Left lung (tissue), 14 donors: ENCODE results near the gene TANC1. TPM values are rescaled to one million over a fixed set of nuclear protein-coding genes. Genes with fewer than 3 reads are reported as not detected.

ENCODE experiments used
- ATAC-seq: fragments of 200-7000 bp; cut with Tn5 transposase; one replicate; pipeline ENCODE4 v1.9.1; 2020; ENCODE audit warnings: moderate library complexity
- DNase-seq, 4 donors: peaks; one replicate each; pipeline ENCODE4 v3.0.0-alpha.2; 2013 to 2020
- H3K27ac ChIP-seq, 2 donors: fragments of 200-600 bp; sonication (generic) in 1 of 2; one replicate each; pipeline versions ENCODE4 v1.5.0 to v1.8.0; 2020 to 2021
- H3K27me3 ChIP-seq, 2 donors: fragments of 200-600 bp; sonication (generic) in 1 of 2; one replicate each; pipeline versions ENCODE4 v1.5.0 to v1.8.0; 2020 to 2021
- H3K36me3 ChIP-seq, 2 donors: fragments of 200-600 bp; sonication (generic) in 1 of 2; one replicate each; pipeline versions ENCODE4 v1.5.0 to v1.8.0; 2020 to 2021
- H3K4me1 ChIP-seq, 2 donors: fragments of 200-600 bp; one replicate each; pipeline ENCODE4 v1.8.0; 2021
- H3K4me3 ChIP-seq, 2 donors: fragments of 200-600 bp; sonication (generic) in 1 of 2; one replicate each; pipeline versions ENCODE4 v1.5.0 to v1.8.0; 2020 to 2021; ENCODE audit warnings: mild to moderate bottlenecking in 1 of 2
- H3K9me3 ChIP-seq, 2 donors: fragments of 200-600 bp; sonication (generic) in 1 of 2; one replicate each; pipeline versions ENCODE4 v1.5.0 to v1.8.0; 2020 to 2021
- intact Hi-C, 2 donors: fragments of 100-400 bp; cut with DNase I; formaldehyde crosslinking; loops; one replicate each; pipeline versions ENCODE4 v1.11.2 to v1.14.2; 2022
- long read RNA-seq, 12 donors: library from polyadenylated mRNA in 2 of 12; unstranded in 2 of 12; transcript quantifications; one replicate each; pipeline ENCODE4 v2.0.0 and lab custom pipeline, GENCODE V29; 2019 to 2026
- polyA plus RNA-seq, 6 donors: library from polyadenylated mRNA; unstranded; fragments of 120-200 nt; gene quantifications; one replicate each; pipeline ENCODE4 v1.2.1, GENCODE V29; 2013; ENCODE audit not compliant: insufficient read length in 6 of 6
- total RNA-seq, 2 donors: library from RNA; stranded (reverse); fragmentation: NEBNext Ultra II Directional; extraction: Animal tissue kit (Norgen Biotek cat#: 25700); gene quantifications; one replicate each; pipeline ENCODE4 v1.2.1, GENCODE V29; 2021
- TF ChIP-seq, protein P1 (sequence below), 2 donors: fragments of 200-600 bp; sonication (generic) in 1 of 2; IDR thresholded peaks; one replicate each; pipeline versions ENCODE4 v1.5.0 to v1.8.0; 2021; ENCODE audit warnings: antibody characterized with exemption in 2 of 2
- donor health status: DM: no; HTN: yes; CAD: no.
- donor health status: DM: no; HTN: no; CAD: no.

Gene TANC1
- total RNA-seq, result 10 to 100 TPM; 40.1 to 53.5 TPM
- polyA plus RNA-seq, result 10 to 100 TPM; 52.2 to 76.6 (median 56.8) TPM
- long read RNA-seq, donor 1, full-length matches to known transcripts, result 5 of 25 reads
- long read RNA-seq, donor 1, partial matches to known transcripts, result 20 of 25 reads
- long read RNA-seq, donor 1, other reads (novel, unspliced or antisense), result 0 of 25 reads
- long read RNA-seq, donor 2, full-length matches to known transcripts, result 5 of 10 reads
- long read RNA-seq, donor 2, partial matches to known transcripts, result 5 of 10 reads
- long read RNA-seq, donor 2, other reads (novel, unspliced or antisense), result 0 of 10 reads
- long read RNA-seq, donor 3, full-length matches to known transcripts, result 1 of 1 reads
- long read RNA-seq, donor 3, partial matches to known transcripts, result 0 of 1 reads
- long read RNA-seq, donor 3, other reads (novel, unspliced or antisense), result 0 of 1 reads
- long read RNA-seq, donor 4, partial matches to known transcripts, result 3 of 7 reads
- long read RNA-seq, donor 4, other reads (novel, unspliced or antisense), result 4 of 7 reads
- long read RNA-seq, donor 5, full-length matches to known transcripts, result 6 of 47 reads
- long read RNA-seq, donor 5, partial matches to known transcripts, result 41 of 47 reads
- long read RNA-seq, donor 5, other reads (novel, unspliced or antisense), result 0 of 47 reads
- long read RNA-seq, donor 6, partial matches to known transcripts, result 5 of 5 reads
- long read RNA-seq, donor 6, other reads (novel, unspliced or antisense), result 0 of 5 reads
- long read RNA-seq, donor 7, full-length matches to known transcripts, result 1 of 1 reads
- long read RNA-seq, donor 7, partial matches to known transcripts, result 0 of 1 reads
- long read RNA-seq, donor 7, other reads (novel, unspliced or antisense), result 0 of 1 reads
- long read RNA-seq, donor 8, full-length matches to known transcripts, result 4 of 9 reads
- long read RNA-seq, donor 8, partial matches to known transcripts, result 5 of 9 reads
- long read RNA-seq, donor 8, other reads (novel, unspliced or antisense), result 0 of 9 reads
- long read RNA-seq, donor 9, result 0 reads
- long read RNA-seq, donor 10, partial matches to known transcripts, result 6 of 12 reads
- long read RNA-seq, donor 10, other reads (novel, unspliced or antisense), result 6 of 12 reads
- long read RNA-seq, donor 11, full-length matches to known transcripts, result 3 of 3 reads
- long read RNA-seq, donor 11, partial matches to known transcripts, result 0 of 3 reads
- long read RNA-seq, donor 11, other reads (novel, unspliced or antisense), result 0 of 3 reads
- long read RNA-seq, donor 12, full-length matches to known transcripts, result 1 of 20 reads
- long read RNA-seq, donor 12, partial matches to known transcripts, result 19 of 20 reads
- long read RNA-seq, donor 12, other reads (novel, unspliced or antisense), result 0 of 20 reads

DNA sequence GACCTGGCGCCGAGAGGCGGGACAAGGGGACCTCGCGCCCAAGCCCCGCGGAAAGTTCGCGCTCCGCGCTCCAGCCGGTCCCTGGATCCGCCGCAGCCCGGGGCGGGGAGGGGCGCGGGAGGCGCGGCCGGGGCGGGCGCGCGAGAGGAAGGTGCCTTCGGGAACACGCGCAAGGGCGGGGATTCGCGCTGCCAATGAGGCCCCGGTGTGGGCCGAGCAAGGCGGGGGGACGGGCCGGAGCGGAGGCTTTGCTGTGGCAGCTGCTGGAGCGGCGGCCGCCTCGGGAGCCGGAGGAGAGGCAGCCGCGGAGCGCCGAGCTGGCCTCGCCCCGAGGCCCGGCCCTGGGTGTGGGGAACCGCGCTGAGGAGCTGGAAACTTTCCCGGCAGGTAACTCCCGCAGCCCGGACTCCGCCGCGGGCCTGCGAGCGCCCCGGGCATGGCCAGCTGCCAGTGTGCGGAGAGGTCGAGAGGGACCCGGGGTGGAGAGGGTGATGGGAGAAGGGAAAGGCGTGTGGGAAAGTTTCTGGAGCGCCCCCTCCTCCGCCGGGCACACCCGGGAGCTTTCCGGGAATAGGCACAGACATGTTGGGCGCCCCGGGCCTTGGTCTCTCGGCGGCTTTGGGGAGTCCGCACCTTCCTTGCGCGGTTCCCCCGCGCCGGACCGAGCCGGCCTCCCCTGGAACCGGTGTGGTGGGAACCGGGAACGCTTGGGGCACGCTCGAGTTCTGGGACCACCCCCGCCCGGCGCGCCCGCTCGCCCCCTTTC is at the start of gene TANC1:
Gene TANC1, plus strand, starts transcription at position 245 of the 766 bp plus-strand sequence. CDS start 97,271 bp downstream, outside the sequence.
- Histone ChIP-seq H3K4me1 (peaks cover 25 to 42% of the 10 kb centered on the region in 2 donors), H3K27me3 (peaks cover 0 to 36% of the 10 kb centered on the region in 2 donors), H3K36me3 (no peaks in the 10 kb centered on the region), H3K27ac (peak within 1 kb of the TSS; percentile 89 to 93), H3K9me3 (no peaks in the 10 kb centered on the region), H3K4me3 (peak within 1 kb of the TSS; percentile 77 to 86)
- DNase-seq (peak; percentile 89 to 96 (median 95)), ATAC-seq (peak; percentile 93)
- intact Hi-C loops, result no loop called here
- TF ChIP-seq, protein P1, sequence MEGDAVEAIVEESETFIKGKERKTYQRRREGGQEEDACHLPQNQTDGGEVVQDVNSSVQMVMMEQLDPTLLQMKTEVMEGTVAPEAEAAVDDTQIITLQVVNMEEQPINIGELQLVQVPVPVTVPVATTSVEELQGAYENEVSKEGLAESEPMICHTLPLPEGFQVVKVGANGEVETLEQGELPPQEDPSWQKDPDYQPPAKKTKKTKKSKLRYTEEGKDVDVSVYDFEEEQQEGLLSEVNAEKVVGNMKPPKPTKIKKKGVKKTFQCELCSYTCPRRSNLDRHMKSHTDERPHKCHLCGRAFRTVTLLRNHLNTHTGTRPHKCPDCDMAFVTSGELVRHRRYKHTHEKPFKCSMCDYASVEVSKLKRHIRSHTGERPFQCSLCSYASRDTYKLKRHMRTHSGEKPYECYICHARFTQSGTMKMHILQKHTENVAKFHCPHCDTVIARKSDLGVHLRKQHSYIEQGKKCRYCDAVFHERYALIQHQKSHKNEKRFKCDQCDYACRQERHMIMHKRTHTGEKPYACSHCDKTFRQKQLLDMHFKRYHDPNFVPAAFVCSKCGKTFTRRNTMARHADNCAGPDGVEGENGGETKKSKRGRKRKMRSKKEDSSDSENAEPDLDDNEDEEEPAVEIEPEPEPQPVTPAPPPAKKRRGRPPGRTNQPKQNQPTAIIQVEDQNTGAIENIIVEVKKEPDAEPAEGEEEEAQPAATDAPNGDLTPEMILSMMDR (IDR thresholded peaks at IDR 0.05), result no peak

GRCh38 chr2:158921599-158922408 is 46.6 kb upstream of the TANC1 start:
- H3K9me3 ChIP-seq, result no peaks in the 10 kb centered on the region
- intact Hi-C loops, result no loop called here
- H3K4me3 ChIP-seq, result no peak overlapping the region
- DNase-seq, result no peak
- ATAC-seq, result no peak
- no peaks in the 10 kb centered on the region for H3K4me1 ChIP-seq
- no peaks in the 10 kb centered on the region for H3K36me3 ChIP-seq
- H3K27me3 ChIP-seq, result no peaks in the 10 kb centered on the region
- H3K27ac ChIP-seq, result no peak overlapping the region
- TF ChIP-seq, protein P1 (IDR thresholded peaks at IDR 0.05), result no peak

DNA sequence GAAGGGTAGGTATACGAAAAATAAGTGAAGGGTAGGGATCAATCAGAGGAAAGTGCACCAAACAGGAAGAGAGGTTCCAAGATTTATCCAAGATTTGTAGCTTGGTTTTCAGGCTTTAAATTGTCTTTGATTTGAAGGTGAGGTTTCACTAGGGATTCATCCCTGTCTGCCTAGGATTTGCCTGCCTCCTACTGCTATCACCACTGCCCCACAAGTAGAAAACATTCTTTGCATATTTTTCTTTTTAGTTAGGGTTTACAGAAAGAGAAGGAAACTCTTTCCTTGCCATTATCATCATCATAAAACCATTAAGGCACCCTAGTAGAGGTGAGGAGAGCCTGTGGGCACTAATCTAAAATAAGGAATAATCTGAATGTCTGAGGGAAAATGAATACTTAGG is 45.8 kb upstream of the TANC1 start:
- ATAC-seq, result no peak
- TF ChIP-seq, protein P1 (IDR thresholded peaks at IDR 0.05), result no peak
- Histone ChIP-seq H3K27me3 (no peaks in the 10 kb centered on the region), H3K4me1 (no peaks in the 10 kb centered on the region), H3K36me3 (no peaks in the 10 kb centered on the region), H3K4me3 (no peak overlapping the region), H3K9me3 (no peaks in the 10 kb centered on the region), H3K27ac (no peak overlapping the region)
- no peak for DNase-seq
- intact Hi-C loops, result no loop called here

- ATAC-seq, result no peak
- Histone ChIP-seq H3K4me3 (no peak overlapping the region), H3K36me3 (no peaks in the 10 kb centered on the region), H3K27me3 (no peaks in the 10 kb centered on the region), H3K9me3 (no peaks in the 10 kb centered on the region), H3K27ac (no peak overlapping the region), H3K4me1 (no peaks in the 10 kb centered on the region)
- intact Hi-C loops, result no loop called here
- TF ChIP-seq, protein P1 (IDR thresholded peaks at IDR 0.05), result no peak
- peak in 1 of 4 donors; percentile 6 for DNase-seq
Observed at GRCh38 chr2:158923180-158923594, 45.3 kb upstream of the TANC1 start.
